ENCODE measurements around the gene SPIRE2. TPM values are rescaled to one million over a fixed set of nuclear protein-coding genes. Genes with fewer than 3 reads are reported as not detected.
"Not testable (repeated sequence)": the region's sequence is repeated elsewhere in the genome, so short reads cannot be mapped to it uniquely, and the experiment has no call there.

SPIRE2 gene
- total RNA-seq, 2 experiments from 2014 or later, result 0.44 to 0.80 TPM

DNA sequence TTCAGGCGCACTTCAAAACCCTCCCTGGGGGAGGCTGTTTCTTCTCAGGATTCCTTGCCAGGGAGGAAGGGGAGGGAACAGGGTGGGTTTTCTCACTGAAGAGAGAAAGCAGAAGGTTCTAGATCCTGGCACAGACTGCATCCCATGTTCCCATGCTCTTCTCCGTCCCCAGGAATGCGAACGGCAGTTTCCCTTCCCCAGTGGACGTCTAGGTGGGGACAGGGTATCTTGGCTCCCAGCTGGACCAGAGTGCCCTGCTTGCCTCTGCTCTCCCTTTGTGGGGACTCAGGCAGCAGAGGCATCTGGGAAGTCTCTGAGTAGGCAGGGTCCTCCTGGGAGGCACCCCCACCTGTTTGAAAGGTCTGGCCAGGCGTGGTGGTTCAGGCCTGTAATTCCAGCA, 42.2 kb downstream of the SPIRE2 start:
- CTCF ChIA-PET, result interaction anchor here (1.0 to 1.9 kb wide), 3 partner anchors 9 to 170 kb away, joined by 4 to 6 read pairs (median 5); no protein-coding TSS in a partner anchor
- DNase-seq, result no peak
- Mint-ChIP-seq H3K27ac (no peak overlapping the region), H3K9me3 (ENCODE audit: low read depth) (peaks cover 5% of the 10 kb centered on the region), H3K36me3 (peaks cover 26% of the 10 kb centered on the region), H3K27me3 (no peaks in the 10 kb centered on the region), H3K4me1 (peaks cover 21% of the 10 kb centered on the region), H3K4me3 (no peak overlapping the region)
- ATAC-seq, result no peak

DNA sequence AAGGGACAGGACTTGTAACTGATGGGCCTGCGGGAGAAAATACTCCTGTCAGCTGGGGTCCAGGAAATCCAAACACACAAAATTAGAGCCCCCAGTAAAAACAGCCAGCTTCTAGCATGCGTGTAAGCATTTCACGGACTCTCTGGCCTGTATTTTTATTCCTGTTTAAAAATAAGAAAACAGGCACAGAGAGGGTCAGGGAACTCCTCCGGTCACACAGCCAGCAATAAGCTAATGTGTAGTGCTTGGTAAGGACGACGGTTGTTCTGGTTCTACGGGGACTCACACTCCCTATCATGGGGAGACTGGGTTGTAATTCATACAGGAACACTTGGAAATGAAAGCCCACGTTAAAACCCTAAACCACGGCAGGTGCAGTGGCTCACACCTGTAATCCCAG, 43.6 kb downstream of the SPIRE2 start:
- Mint-ChIP-seq H3K27me3 (no peaks in the 10 kb centered on the region), H3K9me3 (ENCODE audit: low read depth) (peaks cover 8% of the 10 kb centered on the region), H3K4me1 (peaks cover 21% of the 10 kb centered on the region), H3K4me3 (peak overlapping the region; percentile 83), H3K36me3 (peaks cover 29% of the 10 kb centered on the region), H3K27ac (no peak overlapping the region)
- CTCF ChIA-PET, result interaction anchor here (1.2 to 3.5 kb wide), 6 partner anchors 7 to 172 kb away, joined by 3 to 26 read pairs (median 14); no protein-coding TSS in a partner anchor
- DNase-seq (no peak), ATAC-seq (no peak)

GRCh38 chr16:89873109-89873971, 45.1 kb downstream of the SPIRE2 start, which contains the start of gene TCF25:
Gene TCF25, plus strand, starts transcription at chr16:89873592. Its CDS starts 76 bp downstream, at chr16:89873668.
- CTCF ChIA-PET, result interaction anchor here (0.9 to 3.5 kb wide), 8 partner anchors 9 to 173 kb away, joined by 3 to 26 read pairs (median 10); partner anchors contain the start of gene MC1R
- DNase-seq (peak; percentile 89), ATAC-seq (peak; percentile 59)
- Mint-ChIP-seq H3K36me3 (peaks cover 26% of the 10 kb centered on the region), H3K27me3 (no peaks in the 10 kb centered on the region), H3K4me1 (peaks cover 21% of the 10 kb centered on the region), H3K9me3 (ENCODE audit: low read depth) (peaks cover 5% of the 10 kb centered on the region), H3K27ac (peak within 1 kb of the TSS; percentile 98), H3K4me3 (peak within 1 kb of the TSS; percentile 83)

DNA sequence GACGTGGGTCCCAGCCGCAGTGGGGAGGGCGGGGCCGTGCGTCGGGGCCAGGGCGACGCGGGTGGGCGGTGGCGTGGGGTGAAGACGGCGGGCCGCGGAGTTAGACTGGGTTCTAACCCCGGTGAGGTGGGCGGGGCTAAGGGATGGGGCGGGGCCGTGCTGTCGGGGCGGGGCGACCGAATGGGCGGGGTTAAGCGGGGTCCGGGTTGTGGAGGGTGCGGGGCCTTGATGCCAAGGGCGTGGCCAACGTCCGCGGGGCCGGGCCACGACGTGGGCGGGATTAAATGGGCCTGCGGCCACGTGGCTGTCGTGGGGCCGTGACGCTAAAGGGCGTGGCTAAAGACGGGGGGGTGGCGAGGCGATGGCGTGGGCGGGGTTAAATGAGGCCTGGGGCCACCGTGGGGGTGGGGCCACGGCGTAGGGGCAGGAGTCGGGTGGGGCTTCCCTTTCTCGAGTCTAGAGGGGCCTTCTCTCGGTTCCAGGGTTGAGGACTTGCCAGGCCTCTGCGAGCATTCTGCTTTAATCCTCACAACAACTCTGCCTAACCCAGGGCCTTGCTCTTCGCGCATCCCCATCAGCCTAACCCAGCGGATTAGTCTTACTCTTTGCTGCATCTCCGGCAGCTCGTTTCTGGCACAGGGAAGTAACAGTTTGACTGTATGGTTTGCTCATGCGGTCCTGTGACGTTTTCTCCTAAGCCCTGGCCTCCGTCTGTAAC, 45.9 kb downstream of the SPIRE2 start:
- Mint-ChIP-seq H3K27me3 (no peaks in the 10 kb centered on the region), H3K4me1 (peaks cover 21% of the 10 kb centered on the region), H3K36me3 (peaks cover 29% of the 10 kb centered on the region), H3K9me3 (ENCODE audit: low read depth) (peaks cover 5% of the 10 kb centered on the region), H3K27ac (peak overlapping the region; percentile 98), H3K4me3 (peak overlapping the region; percentile 83)
- ATAC-seq (peak; percentile 74), DNase-seq (peak; percentile 96)
- CTCF ChIA-PET, result interaction anchor here (0.6 to 3.5 kb wide), 11 partner anchors 10 to 174 kb away, joined by 3 to 26 read pairs (median 7); partner anchors contain the start of genes FANCA and MC1R

GRCh38 chr16:89879123-89879522, 50.8 kb downstream of the SPIRE2 start:
- not testable (repeated sequence) for ATAC-seq; H3K27me3 Mint-ChIP-seq; H3K27ac Mint-ChIP-seq; H3K9me3 Mint-ChIP-seq (ENCODE audit: low read depth); H3K4me1 Mint-ChIP-seq; H3K4me3 Mint-ChIP-seq; DNase-seq
- CTCF ChIA-PET, result interaction anchor here (1.2 kb wide), 1 partner anchor 31 kb away, joined by 3 read pairs; no protein-coding TSS in a partner anchor
- H3K36me3 Mint-ChIP-seq, result peaks cover 40% of the 10 kb centered on the region

GRCh38 chr16:89880477-89881367, 52.4 kb downstream of the SPIRE2 start:
- CTCF ChIA-PET, result no interaction called here
- ATAC-seq, result no peak

DNA sequence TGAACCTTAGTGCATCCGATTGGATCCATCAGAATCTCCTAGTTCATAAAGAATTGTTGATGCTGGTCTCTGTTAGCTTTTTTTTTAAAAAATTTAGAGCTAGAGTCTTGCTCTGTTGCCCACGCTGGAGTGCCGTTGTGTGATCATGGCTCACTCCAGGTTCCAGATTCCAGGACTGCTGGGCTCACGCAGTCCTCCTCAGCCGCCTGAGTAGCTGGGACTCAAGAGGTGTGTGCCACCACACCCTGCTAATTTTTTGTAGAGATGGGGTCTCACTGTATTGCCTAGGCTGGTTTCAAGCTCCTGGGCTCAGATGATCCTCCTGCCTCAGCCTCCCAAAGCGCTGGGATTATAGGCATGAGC, 53.1 kb downstream of the SPIRE2 start:
- Mint-ChIP-seq H3K36me3 (peaks cover 34% of the 10 kb centered on the region), H3K4me3 (no peak overlapping the region)
- CTCF ChIA-PET, result no interaction called here

More at GRCh38 chr16:89880477-89881367, 52.4 kb downstream of the SPIRE2 start:
- Mint-ChIP-seq H3K9me3 (ENCODE audit: low read depth) (peaks cover 2% of the 10 kb centered on the region), H3K27me3 (no peaks in the 10 kb centered on the region), H3K36me3 (peaks cover 37% of the 10 kb centered on the region), H3K4me1 (no peaks in the 10 kb centered on the region), H3K27ac (no peak overlapping the region), H3K4me3 (no peak overlapping the region)
- DNase-seq, result no peak

DNA sequence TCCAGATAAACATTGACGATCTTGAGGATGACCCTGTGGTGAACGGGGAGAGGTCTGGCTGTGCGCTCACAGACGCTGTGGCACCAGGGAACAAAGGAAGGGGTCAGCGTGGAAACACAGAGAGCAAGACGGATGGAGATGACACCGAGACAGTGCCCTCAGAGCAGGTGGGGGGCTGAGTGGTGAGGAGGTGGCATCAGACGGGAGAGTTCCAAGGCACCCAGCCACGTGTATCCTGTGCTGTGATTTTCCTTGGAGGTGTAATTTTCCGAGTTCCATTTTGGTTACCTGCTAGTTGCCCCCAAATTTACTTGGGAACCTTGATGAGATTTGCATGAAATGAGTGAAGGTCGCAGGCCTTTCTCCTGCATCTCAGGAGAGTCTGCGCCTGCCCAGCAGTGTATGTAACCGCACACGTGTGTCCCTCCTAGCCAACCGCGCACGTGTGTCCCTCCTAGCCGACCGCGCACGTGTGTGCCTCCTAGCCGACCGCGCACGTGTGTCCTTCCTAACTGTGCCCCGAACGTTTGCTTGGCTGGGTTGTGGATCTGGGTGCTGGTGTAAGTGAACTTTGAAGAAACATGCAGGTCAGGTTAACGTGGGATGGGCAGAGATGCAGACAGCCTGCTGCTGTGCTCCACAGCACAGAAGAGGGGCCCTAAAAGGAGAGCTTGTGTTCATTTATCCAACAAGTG, 55.2 kb downstream of the SPIRE2 start:
- peaks cover 42% of the 10 kb centered on the region for H3K36me3 Mint-ChIP-seq
- DNase-seq, result no peak
- no peak overlapping the region for H3K4me3 Mint-ChIP-seq
- no peaks in the 10 kb centered on the region for H3K27me3 Mint-ChIP-seq
- no peak for ATAC-seq
- CTCF ChIA-PET, result no interaction called here
- H3K4me1 Mint-ChIP-seq, result no peaks in the 10 kb centered on the region
- no peak overlapping the region for H3K27ac Mint-ChIP-seq
- no peaks in the 10 kb centered on the region for H3K9me3 Mint-ChIP-seq (ENCODE audit: low read depth)

More for the DNA sequence above, 53.1 kb downstream of the SPIRE2 start:
- no peaks in the 10 kb centered on the region for H3K9me3 Mint-ChIP-seq (ENCODE audit: low read depth)
- ATAC-seq, result no peak
- no peak overlapping the region for H3K27ac Mint-ChIP-seq
- H3K4me1 Mint-ChIP-seq, result no peaks in the 10 kb centered on the region
- H3K27me3 Mint-ChIP-seq, result no peaks in the 10 kb centered on the region
- no peak for DNase-seq

- Mint-ChIP-seq H3K4me1 (no peaks in the 10 kb centered on the region), H3K9me3 (ENCODE audit: low read depth) (no peaks in the 10 kb centered on the region), H3K27ac (no peak overlapping the region), H3K4me3 (no peak overlapping the region), H3K27me3 (no peaks in the 10 kb centered on the region), H3K36me3 (peaks cover 40% of the 10 kb centered on the region)
- CTCF ChIA-PET, result no interaction called here
- DNase-seq (no peak), ATAC-seq (no peak)
Observed at GRCh38 chr16:89884041-89884421, 55.8 kb downstream of the SPIRE2 start.

DNA sequence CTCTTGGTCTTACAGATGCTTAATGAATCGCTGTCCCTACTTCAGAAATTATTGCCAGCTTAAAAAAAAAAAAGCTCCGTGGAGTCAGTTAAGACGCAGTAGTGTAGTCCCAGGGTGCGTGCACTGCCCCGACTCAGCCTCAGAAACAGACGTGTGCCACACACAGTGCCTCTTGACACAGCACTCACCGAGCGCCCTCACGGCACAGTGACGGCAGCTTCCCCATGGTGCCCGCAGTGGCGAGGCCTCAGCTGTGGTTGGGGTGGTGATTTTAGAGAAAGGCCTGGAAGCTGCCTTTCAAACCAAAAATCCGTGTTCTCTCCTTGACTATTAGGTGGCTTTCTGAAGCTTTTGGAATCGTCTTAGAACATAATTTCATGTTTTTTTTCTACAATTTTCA, 59.0 kb downstream of the SPIRE2 start:
- H3K9me3 Mint-ChIP-seq (ENCODE audit: low read depth), result no peaks in the 10 kb centered on the region
- H3K27me3 Mint-ChIP-seq, result no peaks in the 10 kb centered on the region
- DNase-seq, result no peak
- CTCF ChIA-PET, result interaction anchor here (2.3 kb wide), 1 partner anchor 23 kb away, joined by 8 read pairs; no protein-coding TSS in a partner anchor
- peaks cover 46% of the 10 kb centered on the region for H3K36me3 Mint-ChIP-seq
- no peak for ATAC-seq
- no peak overlapping the region for H3K27ac Mint-ChIP-seq
- H3K4me3 Mint-ChIP-seq, result no peak overlapping the region
- H3K4me1 Mint-ChIP-seq, result peaks cover 12% of the 10 kb centered on the region

DNA sequence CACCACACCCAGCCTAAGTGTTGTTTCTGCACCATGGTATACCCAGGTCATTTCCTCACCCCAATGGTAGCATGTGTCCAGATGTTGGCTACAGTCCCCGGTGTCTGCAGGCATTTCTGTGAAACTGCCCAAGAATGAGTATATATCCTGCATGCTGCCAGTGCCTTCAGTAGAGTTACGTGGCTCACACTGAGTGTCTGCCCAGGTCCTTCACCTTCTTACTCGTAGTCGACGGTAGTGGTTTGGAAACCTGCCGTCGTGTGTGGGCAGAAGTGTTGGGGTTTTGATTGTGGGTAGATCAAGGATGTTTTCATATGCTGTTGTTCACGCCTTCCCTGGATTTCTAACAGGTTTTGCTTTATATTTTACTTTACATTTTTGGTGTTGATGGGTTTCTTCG, 61.9 kb downstream of the SPIRE2 start:
- no peaks in the 10 kb centered on the region for H3K9me3 Mint-ChIP-seq (ENCODE audit: low read depth)
- H3K4me1 Mint-ChIP-seq, result peaks cover 12% of the 10 kb centered on the region
- peak; percentile 59 for ATAC-seq
- H3K36me3 Mint-ChIP-seq, result peaks cover 38% of the 10 kb centered on the region
- no peaks in the 10 kb centered on the region for H3K27me3 Mint-ChIP-seq
- CTCF ChIA-PET, result no interaction called here
- DNase-seq, result peak; percentile 59
- peak overlapping the region; percentile 42 for H3K27ac Mint-ChIP-seq
- H3K4me3 Mint-ChIP-seq, result no peak overlapping the region

DNA sequence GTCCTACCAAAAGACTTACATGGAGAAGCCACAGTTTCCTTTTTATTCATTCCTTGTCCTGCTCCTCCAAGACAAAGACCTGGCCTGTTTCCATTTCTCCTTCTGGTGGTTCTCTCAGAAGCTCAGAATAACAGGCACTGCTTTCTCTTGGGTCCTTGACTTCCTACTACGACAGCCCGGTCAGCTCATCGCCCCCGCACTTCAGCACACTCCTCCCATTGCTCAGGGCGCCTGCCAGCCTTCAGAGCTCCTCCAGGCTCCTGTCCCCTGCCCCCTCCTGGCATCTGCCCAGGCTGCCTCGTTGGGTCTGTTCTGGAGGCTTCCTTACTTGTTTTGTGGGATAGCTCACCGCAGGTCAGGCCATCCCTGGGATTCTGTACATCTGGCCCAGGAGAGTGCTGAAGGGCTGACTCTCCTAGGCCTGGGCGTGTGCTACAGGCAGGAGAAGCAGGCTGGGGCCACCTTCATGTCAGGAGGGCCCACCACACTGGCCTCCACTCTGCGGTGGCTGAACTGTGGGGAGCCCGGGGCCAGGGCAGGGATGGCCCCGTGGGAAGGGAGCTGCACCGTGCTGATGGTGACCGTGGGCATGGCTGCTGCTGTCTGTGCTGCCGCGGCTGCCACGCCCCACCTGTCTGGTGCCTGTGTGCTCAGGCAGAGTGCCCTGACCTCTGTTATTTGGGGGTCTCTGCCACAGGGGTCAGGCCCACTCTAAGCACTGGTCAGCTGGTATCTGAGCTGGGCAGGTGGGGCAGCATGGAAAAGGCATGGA, 62.8 kb downstream of the SPIRE2 start:
- peaks cover 35% of the 10 kb centered on the region for H3K36me3 Mint-ChIP-seq
- H3K27me3 Mint-ChIP-seq, result no peaks in the 10 kb centered on the region
- H3K4me3 Mint-ChIP-seq, result no peak overlapping the region
- CTCF ChIA-PET, result interaction anchor here (1.1 kb wide), 1 partner anchor 19 kb away, joined by 6 read pairs; no protein-coding TSS in a partner anchor
- DNase-seq (no peak), ATAC-seq (no peak)
- no peaks in the 10 kb centered on the region for H3K9me3 Mint-ChIP-seq (ENCODE audit: low read depth)
- peaks cover 12% of the 10 kb centered on the region for H3K4me1 Mint-ChIP-seq
- H3K27ac Mint-ChIP-seq, result no peak overlapping the region

Measured in activated CD8-positive, alpha-beta memory T cell treated with anti-CD3 and anti-CD28 coated beads, Interleukin-2, amount 10 ng/mL, durations not matched to agents 7 days and 5 days (primary cell).